NCI-H2107 (cell line): Measurements from ENCODE around the gene BCAS1.

Experiments
- DNase-seq: peaks from one replicate; lab custom pipeline; 2025; lab: John Stamatoyannopoulos, UW

The BCAS1 gene

DNA sequence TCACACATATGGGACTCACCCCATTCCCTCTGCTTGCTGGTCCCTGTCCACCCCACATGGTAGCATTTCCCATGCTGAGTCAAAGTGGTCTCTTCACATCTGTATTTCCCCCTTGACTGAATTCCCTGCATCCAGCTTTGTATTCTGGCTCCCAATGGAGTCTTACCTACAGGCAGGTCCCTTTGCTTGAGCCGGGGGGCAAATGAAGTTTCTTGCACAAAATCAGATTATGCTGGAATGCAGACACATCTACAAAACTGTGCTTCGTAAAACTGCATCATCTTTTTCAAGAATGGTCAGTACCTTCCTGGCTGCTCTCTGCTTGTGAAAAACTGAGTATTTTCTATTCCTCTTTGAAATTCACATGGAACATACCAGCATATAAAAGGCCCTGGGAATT lies 32.1 kb upstream of the BCAS1 start:
- DNase-seq: no peak

DNA sequence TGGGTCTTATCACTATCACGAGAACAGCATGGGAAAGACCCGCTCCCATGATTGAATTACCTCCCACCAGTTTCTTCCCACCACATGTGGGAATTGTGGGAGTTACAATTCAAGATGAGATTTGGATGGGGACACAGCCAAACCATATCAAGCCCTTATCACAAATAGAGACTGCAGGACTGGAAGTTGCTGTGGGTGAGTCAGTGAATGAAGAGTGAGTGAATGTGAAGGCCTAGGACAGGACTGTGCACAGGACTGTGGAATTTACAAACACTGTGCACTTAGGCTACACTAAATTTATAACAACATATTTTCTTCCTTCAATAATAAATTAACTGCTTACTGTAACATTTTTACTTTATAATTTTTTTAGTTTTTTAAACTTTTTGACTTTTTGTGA lies 30.2 kb upstream of the BCAS1 start:
- DNase-seq: no peak

DNA sequence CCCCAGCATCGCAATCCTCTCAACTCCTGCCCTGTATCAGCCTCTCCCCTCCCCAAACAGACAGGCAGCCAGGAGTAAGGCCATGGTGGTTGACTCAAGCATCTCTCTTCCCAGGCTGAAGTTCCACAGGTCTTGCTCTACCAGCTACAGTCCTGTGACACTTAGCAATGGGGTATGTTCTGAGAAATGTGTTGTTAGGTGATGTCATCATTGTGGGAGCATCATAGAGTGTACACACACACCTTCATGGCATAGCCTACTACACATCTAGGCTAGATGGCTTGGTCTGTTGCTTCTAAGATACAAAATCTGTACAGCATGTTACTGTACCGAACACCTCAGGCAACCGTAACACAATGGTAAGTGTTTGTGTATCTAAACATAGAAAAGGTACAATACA lies 29.5 kb upstream of the BCAS1 start:
- no peak for DNase-seq

DNA sequence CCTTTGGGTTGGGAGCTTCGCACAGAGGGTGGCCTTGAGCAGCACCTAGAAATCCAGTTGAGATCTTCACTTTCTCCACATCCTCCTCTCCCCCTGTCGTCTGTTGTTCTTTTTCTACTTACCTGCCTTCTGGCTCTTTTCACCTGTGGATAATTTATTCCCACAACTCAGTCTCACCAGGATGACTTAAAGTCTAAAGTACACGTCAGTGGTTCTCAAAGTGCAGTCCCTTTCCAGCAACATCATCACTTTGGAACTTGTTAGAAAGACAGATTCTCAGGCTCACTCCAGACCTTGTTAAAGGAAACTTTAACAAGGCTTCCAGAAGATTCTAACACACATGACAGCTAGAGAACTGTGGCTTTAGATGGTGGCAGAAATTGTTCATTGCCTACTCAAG lies 27.7 kb upstream of the BCAS1 start:
- no peak for DNase-seq

DNA sequence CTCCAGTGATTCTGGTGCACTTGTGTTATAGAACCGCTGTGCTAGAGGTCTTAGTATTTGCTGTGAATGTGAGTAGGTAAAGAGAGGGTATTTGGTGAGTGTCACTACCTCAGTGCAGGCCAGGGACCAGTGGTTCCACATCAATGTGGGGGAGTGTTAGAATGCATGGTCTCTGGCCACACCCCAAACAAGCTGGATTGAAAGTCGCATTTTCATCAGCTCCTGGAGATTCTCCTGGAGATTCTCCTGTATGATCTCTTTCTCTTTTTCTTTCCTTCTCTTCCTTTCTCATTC lies 26.8 kb upstream of the BCAS1 start:
- DNase-seq: no peak

DNA sequence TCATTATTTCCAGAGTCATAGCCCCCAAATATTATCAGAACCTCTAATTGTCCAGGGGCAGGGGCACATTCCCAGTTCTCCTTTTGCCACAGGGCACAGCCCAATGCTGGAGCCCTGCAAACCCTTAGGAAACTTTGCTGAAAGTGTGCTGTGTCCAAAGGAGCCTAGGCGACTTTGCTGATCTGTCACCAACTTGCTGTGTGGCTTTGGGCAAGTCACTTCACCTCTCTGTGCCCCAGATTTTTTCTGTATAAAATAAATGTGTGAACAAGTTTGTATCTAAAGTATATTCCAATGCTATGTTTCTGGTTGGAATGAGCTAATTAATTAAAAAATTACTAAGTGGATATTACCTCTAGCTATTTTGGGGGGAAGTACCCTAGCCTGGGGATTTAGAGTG lies 25.4 kb upstream of the BCAS1 start:
- no peak for DNase-seq

DNA sequence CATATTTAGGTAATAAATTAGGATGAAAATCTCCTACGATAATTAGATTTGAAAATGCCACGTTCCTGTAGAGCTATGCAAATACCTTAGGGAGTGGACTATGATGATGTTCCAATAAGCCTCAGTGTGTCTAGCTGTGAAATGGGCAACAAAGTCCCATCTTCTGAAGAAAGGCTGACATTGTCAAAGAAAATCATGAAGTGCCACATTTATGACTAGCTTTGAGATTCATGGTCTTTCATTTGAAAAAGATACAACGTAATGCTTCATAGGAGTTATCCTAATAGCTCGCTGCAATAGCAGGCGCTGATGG lies 23.8 kb upstream of the BCAS1 start:
- DNase-seq: no peak

DNA sequence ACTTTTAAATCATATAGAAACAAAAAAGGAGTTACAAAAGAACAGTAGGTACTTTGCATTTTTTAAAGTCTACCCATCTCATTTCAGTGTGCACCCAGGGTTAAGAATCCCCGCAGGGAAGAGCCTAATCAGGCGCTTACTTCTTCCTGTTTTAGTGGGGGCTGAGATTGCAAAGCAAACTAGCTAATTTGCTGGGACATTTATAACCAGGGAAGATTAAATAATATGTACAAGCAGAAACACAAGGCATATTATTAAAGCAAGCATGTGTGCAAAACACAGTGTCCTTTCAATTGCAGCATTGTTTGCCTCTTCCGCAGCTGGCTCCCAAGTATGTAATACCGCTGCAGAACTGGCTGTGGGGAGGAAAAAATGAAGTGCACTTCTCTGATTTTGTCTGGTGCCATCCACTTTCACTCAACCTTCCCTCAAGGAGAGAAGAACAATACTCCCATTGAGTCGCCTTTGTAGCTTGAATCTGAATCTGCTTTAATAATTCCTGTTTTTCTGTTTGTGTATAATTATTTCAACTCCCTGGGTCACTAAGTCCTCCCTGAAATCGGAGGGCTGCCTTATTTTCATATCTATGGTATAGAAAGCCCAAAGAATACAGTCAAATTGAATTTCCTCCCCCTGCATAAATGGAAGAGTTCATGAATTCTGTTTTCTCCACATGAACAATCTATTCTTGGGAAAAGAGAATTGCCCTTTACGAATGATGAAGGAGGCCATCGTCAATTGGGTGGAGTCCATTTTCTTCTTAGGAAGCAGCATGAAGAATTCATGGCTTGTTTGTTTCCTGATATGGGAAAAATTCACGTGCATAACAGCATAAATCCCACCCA lies 23.3 kb upstream of the BCAS1 start:
- no peak for DNase-seq

DNA sequence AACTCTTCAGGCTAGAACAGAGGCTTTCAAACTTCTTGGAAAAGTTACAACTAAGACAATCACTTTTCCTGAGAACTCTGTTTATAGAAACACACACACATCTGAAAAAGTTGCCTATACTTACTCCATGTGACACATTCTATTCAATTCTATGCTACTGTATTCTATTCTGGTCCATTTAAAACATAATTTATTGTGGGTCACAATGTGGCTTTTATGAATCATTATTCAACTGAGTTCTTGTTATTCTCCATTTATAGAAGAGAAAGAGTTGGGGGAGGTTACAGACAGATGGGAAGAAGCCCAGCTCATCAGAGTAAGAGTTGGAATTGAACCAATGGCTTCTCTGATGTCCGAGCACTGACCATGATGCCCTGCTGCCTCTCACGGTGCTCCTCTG lies 21.6 kb upstream of the BCAS1 start:
- DNase-seq: no peak

DNA sequence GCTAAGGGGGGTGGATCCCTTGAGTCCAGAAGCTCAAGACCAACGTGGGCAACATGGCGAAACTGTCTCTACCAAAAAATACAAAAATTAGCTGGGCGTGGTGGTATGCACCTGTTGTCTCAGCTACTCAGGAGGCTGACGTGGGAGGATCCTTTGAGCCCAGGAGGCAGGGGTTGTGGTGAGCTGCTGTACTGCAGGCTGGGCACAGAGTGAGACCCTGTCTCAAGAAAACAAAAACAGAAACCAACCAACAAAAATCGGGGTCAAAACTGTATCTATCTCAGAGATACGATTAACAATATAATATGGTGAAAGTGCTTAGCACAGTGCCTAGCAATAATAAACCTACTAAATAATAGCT lies 20.7 kb upstream of the BCAS1 start:
- DNase-seq: no peak

DNA sequence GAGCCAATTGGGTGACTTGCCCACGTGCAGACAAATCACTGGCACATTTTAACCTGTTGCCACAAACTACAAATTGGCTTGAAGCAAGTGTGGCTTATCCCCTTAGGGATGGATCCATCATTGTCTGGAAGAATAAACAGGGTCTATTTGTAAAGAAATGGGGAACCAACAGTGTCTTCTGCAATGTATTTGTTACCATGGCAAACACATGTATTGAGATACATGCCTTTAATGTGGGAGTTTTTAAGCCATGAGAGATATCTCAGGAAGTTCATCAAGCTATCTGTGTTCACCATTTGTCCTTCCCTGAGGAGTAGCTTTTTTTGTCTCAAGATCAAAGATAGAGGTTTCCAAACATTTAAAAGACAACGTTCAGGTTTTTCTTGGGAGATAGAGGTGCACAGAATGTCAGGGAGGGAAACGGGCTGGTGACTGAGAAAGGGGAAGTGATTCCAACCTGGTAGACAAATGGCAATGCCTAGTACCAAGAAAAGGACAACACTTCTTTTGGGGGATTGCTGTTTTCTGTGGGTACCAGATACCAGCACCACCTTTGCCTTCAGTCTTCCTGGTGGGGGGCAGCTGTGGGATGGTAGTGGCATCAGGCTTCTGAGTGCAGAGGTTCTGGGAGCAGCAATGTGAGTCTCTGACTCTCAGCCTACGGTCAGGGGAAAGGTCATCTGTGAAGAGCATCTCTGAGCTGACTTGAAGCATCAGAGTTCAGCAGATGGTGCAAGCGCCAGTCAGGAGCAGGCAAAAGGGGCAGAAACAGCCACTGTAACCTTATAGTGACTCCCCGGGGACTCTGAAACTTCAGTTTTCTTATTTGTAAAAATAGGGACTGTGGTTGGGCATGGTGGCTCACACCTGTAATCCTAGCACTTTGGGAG lies 20.1 kb upstream of the BCAS1 start:
- no peak for DNase-seq

DNA sequence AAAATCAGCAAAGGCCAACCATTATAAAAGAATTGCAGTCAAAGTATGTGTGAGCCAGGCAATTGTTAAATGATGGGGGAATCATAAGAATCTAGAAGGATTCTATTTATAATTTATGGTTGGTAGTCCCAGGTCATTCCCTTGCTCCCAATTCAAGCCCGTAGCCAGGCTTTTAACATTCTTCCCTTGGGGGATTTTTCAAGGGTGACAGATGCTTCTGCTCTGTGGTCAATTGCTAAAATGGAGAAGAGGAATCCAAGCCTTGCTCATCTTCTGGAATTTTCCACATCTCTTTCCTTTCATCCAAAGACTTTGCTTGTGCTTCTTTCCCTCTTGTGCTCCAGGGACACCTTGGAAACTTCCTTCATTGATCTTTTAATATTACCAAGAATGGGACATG lies 18.0 kb upstream of the BCAS1 start:
- no peak for DNase-seq

DNA sequence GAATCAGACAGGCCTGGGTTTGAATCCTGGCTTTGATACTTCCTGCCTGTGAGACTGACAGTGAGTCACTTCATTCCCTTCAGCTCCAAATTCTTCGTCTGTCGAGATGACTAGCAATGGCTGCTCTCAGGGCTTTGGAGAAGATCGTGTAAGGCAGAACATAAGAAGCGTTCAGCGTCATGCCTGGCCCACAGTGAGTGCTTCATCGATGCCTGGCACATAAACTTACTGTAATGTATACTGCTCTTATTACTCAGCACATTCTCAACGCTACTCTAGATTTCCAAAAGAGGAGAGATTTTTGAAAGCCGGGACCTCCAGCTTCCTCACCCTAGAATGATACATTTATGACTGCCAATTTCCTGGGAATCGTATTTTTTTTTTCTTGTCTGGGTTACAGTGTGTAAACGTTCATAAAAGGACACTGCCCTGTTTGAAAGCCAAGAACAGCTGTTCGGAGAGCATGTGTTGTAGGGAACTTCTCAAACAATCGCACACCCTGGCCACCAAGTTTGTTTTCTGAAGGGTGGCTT lies 16.2 kb upstream of the BCAS1 start:
- no peak for DNase-seq

DNA sequence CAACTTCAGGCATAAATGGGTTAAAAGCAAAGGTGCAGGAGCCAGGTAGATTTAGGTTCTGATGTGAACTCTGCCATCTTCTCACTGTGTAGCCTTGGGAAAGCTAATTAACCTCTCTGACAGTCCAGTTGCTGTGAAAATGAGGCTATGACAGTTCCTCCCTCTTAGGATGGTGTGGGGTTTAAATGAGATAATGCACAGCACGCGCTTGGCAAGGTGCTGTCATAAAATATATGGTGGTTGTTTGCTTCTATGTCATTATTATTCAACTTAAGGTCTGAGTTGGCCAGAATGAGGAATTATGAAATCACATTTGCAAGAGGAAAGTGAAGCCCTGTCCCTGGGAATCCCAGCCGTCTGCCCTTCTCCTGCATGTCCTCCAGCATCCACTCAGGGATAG lies 15.5 kb upstream of the BCAS1 start:
- no peak for DNase-seq

DNA sequence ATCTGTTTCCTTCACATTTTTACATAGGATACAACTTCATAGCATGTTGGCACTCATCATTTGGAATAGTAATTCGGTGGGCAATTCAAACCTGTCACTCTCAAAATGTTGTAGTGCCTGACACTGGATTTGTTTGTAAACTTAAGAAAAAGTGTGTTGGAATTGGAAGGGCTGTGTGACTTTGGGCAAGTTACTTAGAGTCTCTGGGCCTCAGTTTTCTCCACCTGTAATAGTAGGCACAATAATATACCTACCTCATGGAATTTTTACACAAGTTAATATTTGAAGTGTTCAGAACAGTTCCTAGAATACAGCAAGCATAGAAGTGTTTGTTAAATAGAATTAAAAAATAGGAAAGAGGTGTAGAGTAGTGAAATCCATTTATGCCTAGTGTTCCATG lies 15.0 kb upstream of the BCAS1 start:
- no peak for DNase-seq

DNA sequence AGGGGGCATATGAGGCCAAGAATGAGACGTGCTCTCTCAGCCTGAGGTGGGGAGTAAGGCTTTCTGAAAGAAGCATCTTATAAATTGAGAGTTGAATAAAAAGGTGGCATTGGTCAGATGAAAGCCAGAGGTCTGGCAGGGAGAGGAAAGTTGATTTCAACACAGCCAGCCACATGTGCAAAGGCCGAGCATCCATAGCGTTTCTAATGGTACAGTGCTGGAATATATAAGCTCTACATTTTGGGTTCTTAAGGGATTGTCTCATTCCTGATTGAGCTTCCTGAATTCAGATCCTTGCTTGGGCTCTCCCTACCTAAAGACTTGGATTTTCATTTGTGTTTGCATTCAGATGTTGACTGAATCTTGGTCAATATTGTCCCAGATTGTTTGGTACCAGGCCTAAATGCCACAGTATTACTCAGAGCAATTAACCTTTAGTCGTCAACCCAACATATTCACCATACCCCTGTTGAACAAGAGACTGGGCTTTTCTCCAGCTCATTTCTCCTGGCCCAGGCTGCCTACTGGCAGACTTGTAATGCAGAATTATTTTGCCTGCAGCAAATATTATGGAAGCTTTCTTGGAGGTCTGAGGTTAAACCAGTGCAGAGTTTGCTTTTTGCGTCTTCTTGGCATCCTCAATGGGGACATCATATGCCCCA lies 14.5 kb upstream of the BCAS1 start:
- DNase-seq: no peak

DNA sequence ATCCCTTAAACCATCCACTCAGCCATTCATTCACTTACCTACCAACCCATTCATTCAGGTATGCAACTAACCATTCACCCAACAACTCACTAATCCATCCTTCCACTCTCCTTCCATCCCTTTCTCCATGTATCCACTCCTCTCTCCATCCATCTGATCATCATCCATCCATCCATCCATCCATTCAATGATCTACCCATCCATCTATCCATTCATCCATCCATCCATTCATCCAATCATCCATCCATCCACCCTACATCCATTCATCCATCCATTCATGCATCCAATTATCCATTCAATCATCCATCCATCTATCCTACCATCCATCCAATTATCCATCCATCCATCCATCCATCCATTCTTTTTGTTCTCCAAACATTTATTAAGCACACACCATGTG lies 13.8 kb upstream of the BCAS1 start:
- no peak for DNase-seq

DNA sequence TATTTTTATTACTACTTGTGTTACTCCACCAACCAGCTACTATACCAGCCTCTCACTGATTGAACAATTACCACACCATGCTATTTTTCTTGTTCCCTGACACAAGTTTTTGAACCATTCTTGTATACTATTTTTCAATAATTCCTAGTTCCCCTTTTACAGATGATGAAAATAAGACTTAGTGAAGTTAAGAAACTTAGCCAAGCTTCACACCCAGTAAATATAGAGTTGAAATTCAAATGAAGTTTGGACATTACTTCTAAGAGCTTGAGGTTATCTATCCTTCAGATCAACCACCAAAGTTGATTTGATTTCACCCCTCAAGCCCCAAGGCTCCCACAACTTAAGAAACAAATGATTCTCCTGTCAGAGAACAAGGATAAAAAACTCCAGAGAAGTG lies 13.1 kb upstream of the BCAS1 start:
- no peak for DNase-seq

DNA sequence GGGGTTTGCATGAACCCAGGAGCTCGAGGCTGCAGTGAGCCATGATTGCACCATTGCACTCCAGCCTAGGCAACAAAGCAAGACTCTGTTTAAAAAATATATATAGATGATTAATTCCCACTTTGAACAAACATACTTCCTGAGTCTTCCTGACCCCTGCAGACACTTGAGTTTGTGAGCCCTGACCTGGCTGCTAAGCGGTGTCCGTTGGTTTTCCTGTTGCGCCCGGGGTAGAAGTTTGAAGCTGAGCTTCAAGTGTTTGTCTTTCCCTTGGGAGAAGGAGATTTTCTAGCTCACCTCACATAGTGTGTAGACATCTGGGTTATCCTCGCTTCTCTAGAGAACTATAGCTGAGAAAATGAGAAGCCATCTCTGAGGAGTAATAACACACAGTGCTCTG lies 11.7 kb upstream of the BCAS1 start:
- DNase-seq: no peak

DNA sequence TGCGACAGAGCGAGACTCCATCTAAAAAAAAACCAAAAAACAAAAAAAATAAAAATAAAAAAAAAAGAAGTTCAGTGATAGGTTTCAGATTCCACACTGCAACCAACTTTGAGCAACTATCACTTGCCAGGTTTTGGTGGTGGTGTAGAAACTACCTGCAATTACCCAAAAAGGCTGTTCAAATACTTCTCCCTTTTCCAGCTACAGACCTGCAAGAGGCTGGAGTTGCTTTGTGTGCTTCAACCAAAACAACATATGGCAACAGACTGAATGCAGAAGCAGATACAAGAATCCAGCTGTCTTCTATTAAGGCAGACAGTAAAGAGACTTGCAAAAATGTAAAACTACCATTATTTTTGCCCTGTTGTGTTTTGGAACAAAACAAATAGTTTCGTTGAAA lies 9.3 kb upstream of the BCAS1 start:
- DNase-seq: no peak

DNA sequence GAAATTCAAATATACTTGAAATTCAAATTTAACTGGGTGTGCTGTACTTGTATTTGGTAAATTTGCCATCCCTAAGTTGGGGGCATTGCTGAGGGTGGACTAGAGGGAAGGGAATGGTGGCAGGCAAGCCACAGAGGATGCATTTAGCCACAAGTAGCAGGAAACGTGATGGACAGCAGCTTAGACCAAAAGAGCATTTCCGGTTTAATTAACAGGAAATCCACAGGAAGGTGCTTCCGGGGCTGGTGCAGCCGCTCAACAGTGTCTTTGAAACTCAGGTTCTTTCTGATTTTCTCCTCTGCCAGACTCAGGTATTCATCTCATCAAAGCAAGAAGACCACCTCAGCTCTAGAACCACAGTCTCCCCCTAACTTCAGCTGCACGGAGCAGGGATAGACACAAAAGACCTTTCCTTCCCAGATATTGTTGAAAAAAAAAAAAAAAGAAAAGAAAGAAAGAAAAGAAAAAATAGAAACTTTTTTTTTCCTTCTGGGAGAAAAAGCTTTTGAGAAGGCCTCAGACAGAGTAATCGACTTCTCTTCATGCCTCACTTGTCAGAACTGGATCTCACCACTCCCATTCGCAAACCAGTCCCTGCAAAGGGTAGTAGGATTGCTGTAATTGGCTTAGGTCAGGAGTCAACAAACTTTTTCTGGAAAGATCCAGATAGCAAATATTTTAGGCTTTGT lies 8.0 kb upstream of the BCAS1 start:
- no peak for DNase-seq

DNA sequence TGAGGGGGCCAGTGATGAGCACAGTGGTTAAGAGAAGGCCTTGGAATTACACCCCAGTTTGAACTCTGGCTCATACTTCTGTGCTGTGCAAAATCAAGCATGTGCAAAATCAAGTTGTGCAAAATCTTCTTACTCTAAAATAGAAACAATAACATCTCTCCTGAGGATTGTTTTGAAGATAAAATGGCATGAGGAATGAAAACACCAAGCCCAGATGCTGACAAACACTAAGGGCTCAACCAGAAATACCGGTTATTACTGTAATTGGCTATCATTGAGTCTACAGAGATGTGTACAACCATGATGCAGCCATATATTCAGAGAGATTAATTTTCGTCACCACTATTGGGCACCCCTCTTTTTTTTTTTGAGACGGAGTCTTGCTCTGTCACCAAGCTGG lies 5.9 kb upstream of the BCAS1 start:
- no peak for DNase-seq

DNA sequence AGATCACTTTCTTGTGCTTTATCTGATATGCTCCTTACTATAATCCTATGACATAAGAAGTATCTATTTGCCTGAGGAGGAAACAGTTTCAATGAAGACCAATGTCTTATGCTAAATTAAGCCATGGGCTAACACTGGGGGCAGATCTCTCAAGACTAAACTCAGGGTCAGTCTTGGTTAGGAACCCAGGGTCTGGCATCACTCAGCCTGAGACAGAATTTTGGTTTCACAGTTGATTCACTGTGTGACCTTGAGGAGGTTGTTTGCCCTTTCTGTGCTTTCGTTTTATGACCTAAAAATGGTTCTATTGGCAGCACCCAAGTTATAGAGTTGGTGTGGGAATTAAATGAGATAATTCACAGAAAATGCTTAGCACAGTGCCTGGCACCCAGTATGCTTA lies 4.9 kb upstream of the BCAS1 start:
- no peak for DNase-seq
